Panc1 (cell line): ENCODE data around the gene PAK4. TPM values are rescaled to one million over a fixed set of nuclear protein-coding genes. Genes with fewer than 3 reads are reported as not detected.

Experiments
- ATAC-seq: fragments of 200-7000 bp; cut with Tn5 transposase; 2 replicates; pipeline ENCODE4 v1.9.1; 2020; ENCODE audit warnings: mild to moderate bottlenecking, moderate library complexity
- BruUV-seq: library from RNA; stranded (reverse); fragments of 400-500 nt; replicated peaks from 2 replicates; lab custom pipeline; 2021; lab: Mats Ljungman, UMichigan
- CTCF ChIA-PET: fragments of 300-600 bp; sonication (Branson Sonifier 250); formaldehyde crosslinking; loops from one replicate; lab custom pipeline; 2022; ENCODE audit warnings: antibody characterized with exemption; lab: Charles Lee
- POLR2A ChIA-PET: fragments of 300-600 bp; sonication (Branson Sonifier 250); formaldehyde crosslinking; loops from one replicate; lab custom pipeline; 2022; ENCODE audit warnings: antibody characterized with exemption; lab: Charles Lee
- DNase-seq: peaks from one replicate; pipeline ENCODE4 v3.0.0-alpha.2; 2010; ENCODE audit warnings: low read depth, low spot score
- H3K27ac ChIP-seq: 2 replicates; pipeline ENCODE4 v1.5.1; 2011; ENCODE audit warnings: mild to moderate bottlenecking, low read length, inconsistent platforms
- H3K27me3 ChIP-seq: fragments of 200-500 bp; sonication (Bioruptor generic); 2 replicates; pipeline ENCODE4 v1.6.0; 2014; ENCODE audit warnings: low read length, inconsistent platforms; ENCODE audit not compliant: control insufficient read depth, insufficient read depth
- H3K36me3 ChIP-seq: fragments of 200-500 bp; sonication (Bioruptor generic); 2 replicates; pipeline ENCODE4 v1.5.1; 2014; ENCODE audit warnings: inconsistent platforms, mild to moderate bottlenecking, low read length, moderate library complexity; ENCODE audit not compliant: control insufficient read depth, insufficient read depth
- H3K4me1 ChIP-seq: 2 replicates; pipeline ENCODE4 v1.5.1; 2011; ENCODE audit warnings: inconsistent platforms, mild to moderate bottlenecking, low read length, moderate library complexity; ENCODE audit not compliant: control insufficient read depth, insufficient read depth
- H3K4me3 ChIP-seq, 2 experiments: 2 replicates each; pipeline ENCODE4 v1.5.1; 2011 to 2012; ENCODE audit warnings: low read depth in 2 of 2, low read length in 2 of 2, mild to moderate bottlenecking in 2 of 2, inconsistent platforms in 1 of 2, moderate library complexity in 1 of 2
- H3K9me3 ChIP-seq: fragments of 200-500 bp; sonication (Bioruptor generic); 2 replicates; pipeline ENCODE4 v1.5.1; 2014; ENCODE audit warnings: low read depth, mild to moderate bottlenecking, inconsistent platforms, low read length, moderate library complexity; ENCODE audit not compliant: control insufficient read depth, insufficient read depth
- CTCF ChIP-seq: fragments of 450-650 bp; IDR thresholded peaks from 2 replicates; pipeline ENCODE4 v1.5.1; 2017; ENCODE audit warnings: mild to moderate bottlenecking
- POLR2AphosphoS5 ChIP-seq: IDR thresholded peaks from 2 replicates; pipeline ENCODE4 v1.6.1; 2012; ENCODE audit warnings: mild to moderate bottlenecking, low read depth, low read length, moderate library complexity
- REST ChIP-seq, 2 experiments: IDR thresholded peaks; 2 replicates each; pipeline ENCODE4 v1.6.1; 2011 to 2012; ENCODE audit warnings: low read depth in 2 of 2, control low read depth in 1 of 2, low read length in 1 of 2, mild to moderate bottlenecking in 1 of 2, moderate library complexity in 1 of 2; ENCODE audit not compliant: insufficient read depth in 1 of 2
- SIN3A ChIP-seq: IDR thresholded peaks from 2 replicates; pipeline ENCODE4 v1.6.1; 2012; ENCODE audit warnings: low read depth, mild to moderate bottlenecking, low read length, moderate library complexity, borderline replicate concordance; ENCODE audit not compliant: insufficient read depth
- TCF7L2 ChIP-seq: IDR thresholded peaks from 2 replicates; pipeline ENCODE4 v1.6.1; 2011; ENCODE audit warnings: mild to moderate bottlenecking, low read depth, low read length, inconsistent platforms
- in situ Hi-C: cut with HindIII; loops from 2 replicates; pipeline ENCODE4 v1.10.0; 2016; ENCODE audit warnings: low sequenced_read_pairs, low pct_unique_long_range_greater_than_20kb
- intact Hi-C: fragments of 100-400 bp; cut with micrococcal nuclease; formaldehyde crosslinking; loops from one replicate; pipeline ENCODE4 v1.10.0; 2022; ENCODE audit not compliant: unreplicated experiment
- total RNA-seq: library from RNA; stranded (reverse); gene quantifications from one replicate; pipeline ENCODE4 v1.2.1, GENCODE V29; 2021; ENCODE audit not compliant: unreplicated experiment

The PAK4 gene
- total RNA-seq, 1 experiment from 2014 or later = 311 TPM

- intact Hi-C loops (no loop called here), in situ Hi-C loops (no loop called here)
- H3K9me3 ChIP-seq = no peaks in the 10 kb centered on the region
- no peak overlapping the region for H3K4me3 ChIP-seq
- BruUV-seq = no TSS peak
- no peaks in the 10 kb centered on the region for H3K27me3 ChIP-seq
- ChIA-PET POLR2A (interaction anchor here (0.7 to 0.8 kb wide), 3 partner anchors 8 to 30 kb away, joined by 3 to 5 read pairs (median 3); no protein-coding TSS in a partner anchor), CTCF (interaction anchor here (1.2 kb wide), 1 partner anchor 48 kb away, joined by 3 read pairs; no protein-coding TSS in a partner anchor)
- no peaks in the 10 kb centered on the region for H3K36me3 ChIP-seq
- ATAC-seq = peak; percentile 35
- peaks cover 4% of the 10 kb centered on the region; the same call in 1 of the 2 replicates for H3K4me1 ChIP-seq
- H3K27ac ChIP-seq = no peak overlapping the region
- no peak for DNase-seq
- no peak for TF ChIP-seq TCF7L2
- TF ChIP-seq POLR2AphosphoS5 = no peak
- TF ChIP-seq CTCF = no peak
- no peak for TF ChIP-seq SIN3A
- TF ChIP-seq REST (IDR thresholded peaks at IDR 0.05; ENCODE audit: insufficient read depth in 1 of 2, low read depth in 2 of 2, low read length in 1 of 2) = no peak
Measured at GRCh38 chr19:39099341-39099740, 26.2 kb upstream of the PAK4 start.

GRCh38 chr19:39100500-39101166 lies 25.0 kb upstream of the PAK4 start:
- no peak overlapping the region for H3K4me3 ChIP-seq
- CTCF ChIA-PET = interaction anchor here (0.6 to 0.7 kb wide), 4 partner anchors 92 to 1028 kb away, joined by 3 to 8 read pairs (median 6); no protein-coding TSS in a partner anchor

More at GRCh38 chr19:39100500-39101166, 25.0 kb upstream of the PAK4 start:
- peaks cover 4% of the 10 kb centered on the region; the same call in 1 of the 2 replicates for H3K4me1 ChIP-seq
- TF ChIP-seq REST (IDR thresholded peaks at IDR 0.05; ENCODE audit: insufficient read depth in 1 of 2, low read depth in 2 of 2, low read length in 1 of 2) (no peak), TCF7L2 (no peak), CTCF (no peak), POLR2AphosphoS5 (no peak), SIN3A (no peak)
- no peaks in the 10 kb centered on the region for H3K27me3 ChIP-seq
- no peaks in the 10 kb centered on the region for H3K36me3 ChIP-seq
- no peak for DNase-seq
- H3K27ac ChIP-seq = no peak overlapping the region
- intact Hi-C loops = no loop called here
- H3K9me3 ChIP-seq = no peaks in the 10 kb centered on the region
- POLR2A ChIA-PET = interaction anchor here (0.5 to 0.6 kb wide), 2 partner anchors 15 to 52 kb away, joined by 5 to 16 read pairs; no protein-coding TSS in a partner anchor
- in situ Hi-C loops = no loop called here
- ATAC-seq = peak; percentile 10; the same call in 1 of the 2 replicates
- no TSS peak for BruUV-seq
